ENCODE results near the gene TSPAN33. TPM values are rescaled to one million over a fixed set of nuclear protein-coding genes. Genes with fewer than 3 reads are reported as not detected.

Gene TSPAN33
- total RNA-seq, 1 donor from 2014 or later, result 6.4 TPM

- Mint-ChIP-seq H3K4me3 (no peak overlapping the region), H3K27ac (no peak overlapping the region), H3K36me3 (peaks cover 24% of the 10 kb centered on the region), H3K4me1 (no peaks in the 10 kb centered on the region), H3K9me3 (no peaks in the 10 kb centered on the region), H3K27me3 (ENCODE audit: low read depth) (no peaks in the 10 kb centered on the region)
- no peak for DNase-seq (ENCODE audit: low spot score in 2 of 2, unreplicated experiment in 2 of 2)
- no peak for TF ChIP-seq CTCF (IDR thresholded peaks at IDR 0.05; ENCODE audit: unreplicated experiment)
Measured at GRCh38 chr7:129202058-129202777, 57.7 kb downstream of the TSPAN33 start.

GRCh38 chr7:129203050-129203741 is 58.7 kb downstream of the TSPAN33 start:
- TF ChIP-seq CTCF (IDR thresholded peaks at IDR 0.05; ENCODE audit: unreplicated experiment), result no peak
- Mint-ChIP-seq H3K27ac (no peak overlapping the region), H3K36me3 (peaks cover 26% of the 10 kb centered on the region), H3K9me3 (no peaks in the 10 kb centered on the region), H3K4me1 (no peaks in the 10 kb centered on the region), H3K4me3 (no peak overlapping the region), H3K27me3 (ENCODE audit: low read depth) (no peaks in the 10 kb centered on the region)
- no peak for DNase-seq (ENCODE audit: low spot score in 2 of 2, unreplicated experiment in 2 of 2)

- TF ChIP-seq CTCF (IDR thresholded peaks at IDR 0.05; ENCODE audit: unreplicated experiment), result no peak
- Mint-ChIP-seq H3K36me3 (peaks cover 31% of the 10 kb centered on the region), H3K9me3 (no peaks in the 10 kb centered on the region), H3K27ac (no peak overlapping the region), H3K4me1 (no peaks in the 10 kb centered on the region), H3K27me3 (ENCODE audit: low read depth) (no peaks in the 10 kb centered on the region), H3K4me3 (no peak overlapping the region)
- DNase-seq (ENCODE audit: low spot score in 2 of 2, unreplicated experiment in 2 of 2), result no peak
Measured at GRCh38 chr7:129205126-129205818, 60.8 kb downstream of the TSPAN33 start.

- no peak overlapping the region for H3K27ac Mint-ChIP-seq
Measured at GRCh38 chr7:129205987-129206785, 61.7 kb downstream of the TSPAN33 start.

More at GRCh38 chr7:129205987-129206785, 61.7 kb downstream of the TSPAN33 start:
- DNase-seq (ENCODE audit: low spot score in 2 of 2, unreplicated experiment in 2 of 2), result no peak
- no peak overlapping the region for H3K4me3 Mint-ChIP-seq
- no peaks in the 10 kb centered on the region for H3K27me3 Mint-ChIP-seq (ENCODE audit: low read depth)
- TF ChIP-seq CTCF (IDR thresholded peaks at IDR 0.05; ENCODE audit: unreplicated experiment), result no peak
- no peaks in the 10 kb centered on the region for H3K9me3 Mint-ChIP-seq
- H3K36me3 Mint-ChIP-seq, result peaks cover 36% of the 10 kb centered on the region
- no peaks in the 10 kb centered on the region for H3K4me1 Mint-ChIP-seq
